Pancreas (tissue), 10 donors: Measurements from ENCODE around the gene KARS1. TPM values are rescaled to one million over a fixed set of nuclear protein-coding genes. Genes with fewer than 3 reads are reported as not detected.

Experiments
- ATAC-seq, 4 donors: fragments of 200-7000 bp; cut with Tn5 transposase; one replicate each; pipeline versions ENCODE4 v1.8.0 to v1.9.1; 2020; ENCODE audit warnings: mild to moderate bottlenecking in 4 of 4, moderate library complexity in 4 of 4
- DNase-seq, 6 donors: peaks; one replicate each; pipeline ENCODE4 v3.0.0-alpha.2; 2020
- FAIRE-seq: peaks from 2 replicates; lab custom pipeline; 2012; peaks lifted over from hg19 to GRCh38; lab: Jason Lieb, UNC
- H3K27ac ChIP-seq, 4 donors: fragments of 200-600 bp; sonication (generic); 1 replicate in 3 of 4; 2 replicates in 1 of 4; pipeline versions ENCODE4 v1.5.0 to v1.8.0; 2020
- H3K27me3 ChIP-seq, 4 donors: fragments of 200-600 bp; one replicate each; pipeline ENCODE4 v1.8.0; 2021
- H3K36me3 ChIP-seq, 3 donors: fragments of 200-600 bp; sonication (generic) in 1 of 3; one replicate each; pipeline versions ENCODE4 v1.5.0 to v1.8.0; 2020 to 2021
- H3K4me1 ChIP-seq, 3 donors: fragments of 200-600 bp; one replicate each; pipeline ENCODE4 v1.8.0; 2021
- H3K4me3 ChIP-seq, 4 donors: fragments of 200-600 bp; sonication (generic) in 2 of 4; one replicate each; pipeline versions ENCODE4 v1.5.0 to v1.8.0; 2020 to 2021
- H3K9me3 ChIP-seq, 4 donors: fragments of 200-600 bp; one replicate each; pipeline ENCODE4 v1.8.0; 2021
- CTCF ChIP-seq, 4 donors: fragments of 200-600 bp; sonication (generic) in 3 of 4; IDR thresholded peaks; one replicate each; pipeline versions ENCODE4 v1.5.0 to v1.8.0; 2021; ENCODE audit warnings: antibody characterized with exemption in 4 of 4
- WGBS, 2 donors: extraction: QIAGEN DNeasy Blood & Tissue Kit; methylation state at CpG; one replicate each; pipeline ENCODE4 v1.1.7; 2013; 5-methylcytosine and 5-hydroxymethylcytosine counted together
- intact Hi-C, 3 donors: fragments of 100-400 bp; cut with DNase I; formaldehyde crosslinking; loops; one replicate each; pipeline versions ENCODE4 v1.11.1 to v1.14.2; 2022
- polyA plus RNA-seq, 2 donors: library from polyadenylated mRNA; stranded (reverse); fragments of 200-250 nt; gene quantifications; one replicate each; pipeline ENCODE4 v1.2.3, GENCODE V29; 2013
- total RNA-seq, 6 donors: library from RNA; stranded (reverse); fragmentation: NEBNext Ultra II Directional in 4 of 6; extraction: Animal tissue kit (Norgen Biotek cat#: 25700) in 4 of 6; gene quantifications; one replicate each; pipeline versions ENCODE4 v1.2.1 to v1.2.4, GENCODE V29; 2021 to 2023
- donor health status: healthy with polysubstance abuse.
- donor health status: DM: no; HTN: no; CAD: no; lungs with moderate emphysema.
- donor health status: DM: no; HTN: no; CAD: no.
- donor health status: control.
- donor health status: control.
- donor health status: Bipolar disorder and iron deficiency.
- donor health status: DM: yes; HTN: yes; CAD: no.
- donor health status: DM: no; HTN: no; CAD: no.
- donor health status: DM: no; HTN: no; CAD: no.
- donor health status: DM: yes; HTN: yes; CAD: no.

Gene KARS1
- total and polyA plus RNA-seq, 8 donors: 47.2 to 70.7 (median 58.5) TPM

- WGBS, 2 donors: 55 to 73% methylated on average over 1 of the region's 1 CpG
- intact Hi-C loops: no loop called here
- Histone ChIP-seq H3K9me3 (no peaks in the 10 kb centered on the region), H3K27ac (no peak overlapping the region), H3K4me1 (peaks cover 5 to 30% (median 25%) of the 10 kb centered on the region in 3 donors), H3K4me3 (no peak overlapping the region), H3K36me3 (peaks cover 0 to 45% (median 18%) of the 10 kb centered on the region in 3 donors), H3K27me3 (no peaks in the 10 kb centered on the region)
- no peak for TF ChIP-seq CTCF (IDR thresholded peaks at IDR 0.05)
- ATAC-seq: no peak
- no peak for FAIRE-seq
- no peak for DNase-seq
These were observed 6.5 kb upstream of the KARS1 start for GRCh38 chr16:75653922-75654321.

- Histone ChIP-seq H3K27ac (peak overlapping the region; percentile 84 to 99 (median 90)), H3K4me3 (peak overlapping the region; percentile 85 to 100 (median 94)), H3K9me3 (no peaks in the 10 kb centered on the region), H3K4me1 (peaks cover 21 to 41% (median 36%) of the 10 kb centered on the region in 3 donors), H3K36me3 (no peaks in the 10 kb centered on the region), H3K27me3 (no peaks in the 10 kb centered on the region)
- DNase-seq (peak; percentile 73 to 89 (median 84)), FAIRE-seq (no peak), ATAC-seq (peak; percentile 72 to 81 (median 79))
- TF ChIP-seq CTCF (IDR thresholded peaks at IDR 0.05): no peak
- WGBS, 2 donors: 0% methylated on average over 61 to 62 of the region's 62 CpGs
- intact Hi-C loops: no loop called here
These were observed 1.0 kb upstream of the KARS1 start for GRCh38 chr16:75648265-75649076.

- Histone ChIP-seq H3K4me1 (peaks cover 16 to 28% (median 26%) of the 10 kb centered on the region in 3 donors), H3K9me3 (no peaks in the 10 kb centered on the region), H3K4me3 (peak overlapping the region; percentile 85 to 100 (median 94)), H3K36me3 (no peaks in the 10 kb centered on the region), H3K27me3 (no peaks in the 10 kb centered on the region), H3K27ac (peak overlapping the region; percentile 84 to 99 (median 90))
- FAIRE-seq (no peak), ATAC-seq (peak; percentile 8 to 25 (median 22)), DNase-seq (no peak)
- intact Hi-C loops: no loop called here
- no peak for TF ChIP-seq CTCF (IDR thresholded peaks at IDR 0.05)
- 0% methylated on average over 18 of the region's 18 CpGs for WGBS, 2 donors
These were observed 363 bp downstream of the KARS1 start for GRCh38 chr16:75647112-75647491.

- DNase-seq (no peak), FAIRE-seq (no peak), ATAC-seq (no peak)
- no peaks in the 10 kb centered on the region for H3K9me3 ChIP-seq
- H3K36me3 ChIP-seq: peaks cover 4 to 20% (median 16%) of the 10 kb centered on the region in 3 donors
- H3K27me3 ChIP-seq: no peaks in the 10 kb centered on the region
- H3K4me3 ChIP-seq: no peak overlapping the region
- TF ChIP-seq CTCF (IDR thresholded peaks at IDR 0.05): no peak
- H3K4me1 ChIP-seq: peaks cover 11 to 16% (median 12%) of the 10 kb centered on the region in 3 donors
- WGBS, 2 donors: 72 to 74% methylated on average over 7 of the region's 7 CpGs
- intact Hi-C loops: loop anchor here in 1 of 3 donors (5.0 kb wide), 1 partner anchor 123 kb away; no protein-coding TSS in a partner anchor
- no peak overlapping the region for H3K27ac ChIP-seq
These were observed 3.0 kb downstream of the KARS1 start for GRCh38 chr16:75644240-75645012.
